ENCODE measurements around the gene ADRA1B. TPM values are rescaled to one million over a fixed set of nuclear protein-coding genes. Genes with fewer than 3 reads are reported as not detected.

The ADRA1B gene
- total and polyA plus RNA-seq, 10 of the 15 experiments (the other 5 are each of a cell fraction or from before 2014, with no cell fraction given), result 0.04 TPM; not detected in 9

DNA sequence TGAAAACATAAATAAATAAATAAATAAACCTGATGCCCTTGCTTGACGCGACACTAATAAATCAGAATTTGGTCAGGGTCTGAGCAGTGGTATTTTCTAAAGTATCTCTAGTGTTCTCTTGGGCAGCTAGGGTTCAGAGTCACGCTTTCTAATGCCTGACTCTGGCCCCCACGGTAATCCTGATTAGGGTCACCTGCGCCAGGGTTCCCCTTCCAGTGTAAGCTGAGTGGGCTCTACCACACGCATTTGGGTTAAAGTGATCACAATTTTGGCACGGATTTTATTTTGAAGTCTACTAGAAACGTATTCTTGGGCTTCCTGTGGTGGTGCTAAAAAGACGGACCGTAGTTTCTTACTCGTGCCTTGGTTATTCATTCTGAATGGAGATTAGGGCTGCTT, 93.3 kb downstream of the ADRA1B start:
- FAIRE-seq (no peak), DNase-seq (ENCODE audit: low read depth, low spot score) (no peak), ATAC-seq (peak; percentile 44)
- BruUV-seq (replicated peaks), result no TSS peak
- Histone ChIP-seq H4K20me1 (ENCODE audit: control insufficient read depth, insufficient read depth) (no peaks in the 10 kb centered on the region), H3K4me3 (peak overlapping the region; percentile 86), H3K9me3 (replicated peaks; ENCODE audit: control insufficient read depth, insufficient read depth, low read length) (no peaks in the 10 kb centered on the region), H2AFZ (ENCODE audit: control insufficient read depth, low read depth, low read length) (peak overlapping the region; percentile 90), H3K27me3 (replicated peaks in 1 of 2; ENCODE audit: control insufficient read depth in 2 of 2, insufficient read depth in 2 of 2, low read length in 1 of 2) (no peaks in the 10 kb centered on the region), H3K36me3 (ENCODE audit: control insufficient read depth in 2 of 2, insufficient read depth in 2 of 2, low read length in 1 of 2) (no peaks in the 10 kb centered on the region), H3K4me2 (ENCODE audit: control insufficient read depth, insufficient read depth) (peak overlapping the region; percentile 79), H3K4me1 (ENCODE audit: control insufficient read depth, insufficient read depth, low read length) (no peaks in the 10 kb centered on the region), H3K9ac (ENCODE audit: control insufficient read depth, insufficient read depth, low read length) (peak overlapping the region; percentile 81), H3K27ac (ENCODE audit: control insufficient read depth, insufficient read depth) (peak overlapping the region; percentile 81), H3K79me2 (ENCODE audit: control insufficient read depth, insufficient read depth, low read length) (peaks cover 28% of the 10 kb centered on the region)
- in situ Hi-C loops (cut with MboI), result no loop called here
- ChIA-PET SMC1A (ENCODE audit: uncharacterized antibody, unreplicated experiment) (interaction anchor here (0.6 to 3.5 kb wide), 7 partner anchors 10 to 836 kb away, joined by 3 to 18 read pairs (median 4); no protein-coding TSS in a partner anchor), RAD21 (ENCODE audit: unreplicated experiment) (interaction anchor here (0.7 to 1.6 kb wide), 5 partner anchors 12 to 565 kb away, joined by 3 to 10 read pairs (median 3); no protein-coding TSS in a partner anchor), POLR2A (interaction anchor here (1.0 to 1.6 kb wide), 3 partner anchors 13 to 410 kb away, joined by 3 to 4 read pairs (median 4); partner anchors contain the start of genes PWWP2A and SLU7), CTCF (interaction anchor here (0.8 to 7.3 kb wide), 4 partner anchors 12 to 557 kb away, joined by 3 to 63 read pairs (median 4); no protein-coding TSS in a partner anchor)
- no peak for TF ChIP-seq MAX (IDR thresholded peaks at IDR 0.05; ENCODE audit: low read depth, low read length)
- no peak for TF ChIP-seq REST (IDR thresholded peaks at IDR 0.05; ENCODE audit: low read depth, low read length)
- TF ChIP-seq MXI1 (IDR thresholded peaks at IDR 0.05; ENCODE audit: low read depth, low read length), result no peak
- TF ChIP-seq, protein P1, sequence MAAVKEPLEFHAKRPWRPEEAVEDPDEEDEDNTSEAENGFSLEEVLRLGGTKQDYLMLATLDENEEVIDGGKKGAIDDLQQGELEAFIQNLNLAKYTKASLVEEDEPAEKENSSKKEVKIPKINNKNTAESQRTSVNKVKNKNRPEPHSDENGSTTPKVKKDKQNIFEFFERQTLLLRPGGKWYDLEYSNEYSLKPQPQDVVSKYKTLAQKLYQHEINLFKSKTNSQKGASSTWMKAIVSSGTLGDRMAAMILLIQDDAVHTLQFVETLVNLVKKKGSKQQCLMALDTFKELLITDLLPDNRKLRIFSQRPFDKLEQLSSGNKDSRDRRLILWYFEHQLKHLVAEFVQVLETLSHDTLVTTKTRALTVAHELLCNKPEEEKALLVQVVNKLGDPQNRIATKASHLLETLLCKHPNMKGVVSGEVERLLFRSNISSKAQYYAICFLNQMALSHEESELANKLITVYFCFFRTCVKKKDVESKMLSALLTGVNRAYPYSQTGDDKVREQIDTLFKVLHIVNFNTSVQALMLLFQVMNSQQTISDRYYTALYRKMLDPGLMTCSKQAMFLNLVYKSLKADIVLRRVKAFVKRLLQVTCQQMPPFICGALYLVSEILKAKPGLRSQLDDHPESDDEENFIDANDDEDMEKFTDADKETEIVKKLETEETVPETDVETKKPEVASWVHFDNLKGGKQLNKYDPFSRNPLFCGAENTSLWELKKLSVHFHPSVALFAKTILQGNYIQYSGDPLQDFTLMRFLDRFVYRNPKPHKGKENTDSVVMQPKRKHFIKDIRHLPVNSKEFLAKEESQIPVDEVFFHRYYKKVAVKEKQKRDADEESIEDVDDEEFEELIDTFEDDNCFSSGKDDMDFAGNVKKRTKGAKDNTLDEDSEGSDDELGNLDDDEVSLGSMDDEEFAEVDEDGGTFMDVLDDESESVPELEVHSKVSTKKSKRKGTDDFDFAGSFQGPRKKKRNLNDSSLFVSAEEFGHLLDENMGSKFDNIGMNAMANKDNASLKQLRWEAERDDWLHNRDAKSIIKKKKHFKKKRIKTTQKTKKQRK (IDR thresholded peaks at IDR 0.05; ENCODE audit: low read depth, low read length), result no peak
- TF ChIP-seq PAX5 (IDR thresholded peaks at IDR 0.05; ENCODE audit: borderline replicate concordance, low read depth, low read length), result no peak
- no peak for TF ChIP-seq JUND (IDR thresholded peaks at IDR 0.05; ENCODE audit: low read depth, low read length)
- TF ChIP-seq NR2F1 (conservative IDR thresholded peaks at IDR 0.05), result no peak
- no peak for TF ChIP-seq SMAD1 (IDR thresholded peaks at IDR 0.05; ENCODE audit: low read depth, partially characterized antibody)
- no peak for TF ChIP-seq KLF5 (IDR thresholded peaks at IDR 0.05; ENCODE audit: partially characterized antibody)
- TF ChIP-seq BHLHE40 (IDR thresholded peaks at IDR 0.05; ENCODE audit: borderline replicate concordance in 1 of 2, low read depth in 2 of 2, low read length in 1 of 2), result no peak
- no peak for TF ChIP-seq STAT3 (IDR thresholded peaks at IDR 0.05; ENCODE audit: low read depth, low read length)
- TF ChIP-seq POLR2A (IDR thresholded peaks at IDR 0.05; ENCODE audit: low read depth, low read length), result no peak
- no peak for TF ChIP-seq SRF (IDR thresholded peaks at IDR 0.05; ENCODE audit: low read depth in 2 of 2, low read length in 2 of 2)
- intact Hi-C loops (cut with micrococcal nuclease; ENCODE audit: unreplicated experiment), result no loop called here
- under 1% methylated on average over 11 of the region's 11 CpGs for WGBS (ENCODE audit: insufficient coverage, insufficient replicate concordance, low lambda C conversion rate, missing lambda C conversion rate)
